ENCODE results near the gene IL22RA1.

Gene IL22RA1

DNA sequence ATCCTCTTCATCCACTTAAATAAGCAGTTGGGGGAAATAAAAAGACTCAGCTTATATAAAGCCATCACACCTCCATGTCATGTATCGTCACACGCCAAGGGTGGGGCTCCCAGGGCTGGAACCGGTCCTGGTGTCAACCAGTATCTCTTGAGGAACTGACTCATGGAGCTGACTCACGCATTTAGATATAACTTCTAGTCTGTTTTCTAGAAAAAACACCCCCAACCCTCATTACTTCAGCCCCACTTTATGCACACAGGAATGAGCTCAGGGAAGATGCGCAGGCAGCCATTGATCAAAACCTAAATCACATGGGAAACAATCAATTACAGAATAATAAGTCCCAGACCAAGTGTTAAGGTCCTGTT, 6.9 kb upstream of the IL22RA1 start:
- no peak overlapping the region for H3K27ac ChIP-seq

DNA sequence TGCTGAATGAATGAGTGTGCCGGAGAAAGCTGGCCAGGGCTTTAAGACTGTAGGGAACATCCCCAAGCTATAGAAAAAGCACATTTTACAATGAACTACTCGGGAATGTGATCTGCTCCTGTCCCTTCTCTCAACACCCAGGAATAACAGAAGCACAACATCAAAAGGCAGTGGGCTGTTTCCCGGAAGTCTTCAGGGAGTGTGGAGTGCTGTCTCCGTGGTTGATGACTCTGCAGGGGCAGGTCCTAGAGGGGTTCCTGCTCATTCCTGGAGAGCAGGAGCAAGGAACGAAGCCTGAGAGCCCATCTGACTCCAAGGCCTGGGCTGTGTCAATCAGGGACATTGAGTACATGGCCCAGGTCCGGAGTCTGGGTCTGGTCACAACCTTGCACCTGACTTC, 4.9 kb upstream of the IL22RA1 start:
- no peak overlapping the region for H3K27ac ChIP-seq
- TF ChIP-seq ZFX (IDR thresholded peaks at IDR 0.05; ENCODE audit: borderline replicate concordance): no peak
- no peak for TF ChIP-seq CTCF (IDR thresholded peaks at IDR 0.05)

More for the DNA sequence above, 6.9 kb upstream of the IL22RA1 start:
- TF ChIP-seq CTCF (IDR thresholded peaks at IDR 0.05) (no peak), ZFX (IDR thresholded peaks at IDR 0.05; ENCODE audit: borderline replicate concordance) (no peak)

DNA sequence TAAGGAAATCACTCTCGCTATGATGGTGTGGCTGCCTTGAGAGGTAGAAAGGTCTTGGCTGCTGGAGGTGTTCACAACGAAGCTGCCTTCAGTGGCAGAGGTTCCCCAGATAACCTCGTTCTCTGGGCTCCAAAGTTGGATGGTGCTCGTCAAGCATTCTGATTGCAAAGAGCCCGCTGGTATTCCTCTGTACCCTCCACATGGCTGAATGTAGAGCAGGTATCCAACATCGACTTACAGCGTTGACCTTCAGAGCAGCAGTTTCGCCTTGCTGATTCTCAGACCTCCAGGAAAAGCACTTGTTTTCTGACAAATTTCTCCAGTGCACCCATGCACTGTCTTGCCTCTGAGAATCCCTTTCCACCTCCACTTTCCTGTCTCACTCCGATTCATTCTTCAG, 4.3 kb upstream of the IL22RA1 start:
- no peak for TF ChIP-seq ZFX (IDR thresholded peaks at IDR 0.05; ENCODE audit: borderline replicate concordance)
- no peak for TF ChIP-seq CTCF (IDR thresholded peaks at IDR 0.05)
- no peak overlapping the region for H3K27ac ChIP-seq

DNA sequence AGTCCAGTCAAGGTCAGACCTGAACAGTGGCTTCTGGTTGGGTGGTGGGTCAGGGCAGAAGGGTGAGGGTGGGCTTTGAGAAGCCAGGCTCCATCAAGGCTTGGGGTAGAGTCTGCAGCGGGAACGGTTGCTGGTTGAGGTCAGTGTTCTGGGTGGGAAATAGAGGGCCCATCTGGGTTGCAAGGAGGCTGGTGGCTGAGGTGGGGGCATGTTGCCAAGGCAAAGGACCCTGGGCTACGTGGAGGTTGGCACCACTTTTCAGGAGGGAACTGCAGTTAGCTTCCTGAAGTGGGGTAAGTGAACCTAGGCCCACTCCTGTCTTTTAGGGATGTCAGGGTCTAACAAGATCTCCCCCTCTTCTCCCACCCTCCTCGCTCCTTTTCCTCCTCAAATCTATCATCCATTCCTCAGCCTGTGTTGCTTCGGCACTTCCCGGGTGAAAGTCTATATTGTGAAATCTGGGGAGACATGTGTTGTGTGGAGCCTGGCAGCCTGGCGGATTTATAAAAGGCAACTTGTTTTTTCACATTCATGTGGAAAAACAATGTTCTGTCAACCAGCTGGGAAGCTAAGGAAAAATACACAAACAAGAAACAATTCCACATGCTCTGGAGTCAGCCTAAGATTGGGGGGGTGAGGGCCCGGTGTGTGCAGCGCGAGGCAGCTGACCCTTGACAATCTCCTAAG, 1.5 kb downstream of the IL22RA1 start:
- H3K27ac ChIP-seq: no peak overlapping the region

DNA sequence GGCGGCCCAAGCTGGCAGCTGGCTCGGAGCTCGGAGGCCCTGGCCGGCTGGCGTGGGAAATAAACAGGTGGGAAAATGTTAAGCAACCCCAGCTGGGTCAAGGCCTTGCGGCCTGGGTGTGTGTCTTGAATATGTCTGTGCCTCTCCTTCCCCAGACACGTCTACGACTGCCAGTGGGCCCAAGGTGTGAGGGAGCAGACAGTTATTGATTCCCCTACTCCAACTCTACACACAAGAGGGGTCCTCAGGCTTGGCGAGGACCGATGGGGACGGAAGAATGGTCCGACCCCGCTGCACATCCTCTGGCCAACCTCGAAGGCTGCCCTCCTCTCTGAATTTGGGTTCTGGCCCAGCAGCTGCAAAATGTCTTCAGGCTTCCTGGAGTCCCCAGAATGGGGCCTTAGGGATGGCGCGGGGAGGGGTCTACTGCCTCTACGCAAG, 2.2 kb downstream of the IL22RA1 start:
- H3K27ac ChIP-seq: no peak overlapping the region
- TF ChIP-seq ZFX (IDR thresholded peaks at IDR 0.05; ENCODE audit: borderline replicate concordance): no peak
- TF ChIP-seq CTCF (IDR thresholded peaks at IDR 0.05): no peak

More for the DNA sequence above, 1.5 kb downstream of the IL22RA1 start:
- TF ChIP-seq CTCF (IDR thresholded peaks at IDR 0.05) (no peak), ZFX (IDR thresholded peaks at IDR 0.05; ENCODE audit: borderline replicate concordance) (no peak)

DNA sequence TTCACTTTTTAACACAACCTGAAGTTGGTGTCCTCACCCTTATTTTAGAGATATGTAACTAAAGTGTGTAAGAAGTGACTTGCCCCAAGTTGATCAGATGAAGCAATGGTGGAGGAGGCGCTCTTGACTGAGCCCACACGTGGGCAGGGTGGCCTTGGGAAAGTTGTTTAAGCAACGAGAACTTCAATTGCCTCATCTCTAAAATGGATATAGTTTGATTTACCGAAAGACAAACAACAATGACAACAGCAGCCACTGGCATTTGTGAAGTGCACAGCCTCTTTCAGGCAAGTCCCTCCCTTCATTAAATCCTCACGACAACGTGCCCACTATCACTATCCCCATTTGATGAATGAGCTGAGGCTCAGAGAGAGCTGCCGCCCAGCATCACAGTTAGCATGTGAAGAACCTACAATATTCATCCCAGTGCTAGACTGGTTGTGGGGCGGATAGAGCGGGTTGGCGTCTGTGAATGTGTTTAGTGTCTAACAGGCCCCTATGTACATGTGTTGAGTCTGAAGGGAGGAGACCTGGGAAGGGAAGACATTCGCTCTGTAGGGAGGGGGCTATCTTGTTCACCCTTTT, 3.0 kb downstream of the IL22RA1 start:
- TF ChIP-seq ZFX (IDR thresholded peaks at IDR 0.05; ENCODE audit: borderline replicate concordance) (no peak), CTCF (IDR thresholded peaks at IDR 0.05) (no peak)
- no peak overlapping the region for H3K27ac ChIP-seq

DNA sequence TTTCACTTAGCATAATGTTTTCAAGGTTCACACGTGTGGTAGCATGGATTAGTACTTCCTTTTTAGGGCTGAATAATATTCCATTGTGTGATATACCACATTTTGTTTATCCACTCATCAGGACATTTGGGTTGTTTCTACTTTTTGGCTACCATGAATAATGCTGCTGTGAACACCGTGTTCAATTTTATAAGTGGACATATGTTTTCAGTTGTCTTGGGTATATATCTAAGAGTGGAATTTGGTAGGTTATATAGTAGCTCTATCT, 3.8 kb downstream of the IL22RA1 start:
- TF ChIP-seq CTCF (IDR thresholded peaks at IDR 0.05): no peak
- TF ChIP-seq ZFX (IDR thresholded peaks at IDR 0.05; ENCODE audit: borderline replicate concordance): no peak
- no peak overlapping the region for H3K27ac ChIP-seq

All from 22Rv1 (cell line).